Inferior parietal cortex (tissue), 1 donor: ENCODE results near the gene PFDN5.
"Not testable (repeated sequence)": the region's sequence is repeated elsewhere in the genome, so short reads cannot be mapped to it uniquely, and the experiment has no call there.

Experiments
- DNase-seq: peaks from one replicate; pipeline ENCODE4 v3.0.0-alpha.2; 2016; ENCODE audit errors: extremely low spot score

Gene PFDN5

DNA sequence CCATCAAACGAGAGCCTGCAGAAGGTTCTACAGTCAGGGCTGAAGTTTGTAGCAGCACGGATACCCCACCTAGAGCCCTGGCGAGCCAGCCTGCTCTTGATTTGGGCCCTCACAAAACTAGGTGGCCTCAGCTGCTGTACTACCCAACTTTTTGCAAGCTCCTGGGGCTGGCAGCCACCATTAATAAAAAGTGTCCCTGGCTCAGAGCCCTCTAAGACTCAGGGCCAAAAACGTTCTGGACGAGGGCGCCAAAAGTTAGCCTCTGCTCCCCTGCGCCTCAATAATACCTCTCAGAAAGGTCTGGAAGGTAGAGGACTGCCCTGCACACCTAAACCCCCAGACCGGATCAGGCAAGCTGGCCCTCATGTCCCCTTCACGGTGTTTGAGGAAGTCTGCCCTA, 8.9 kb upstream of the PFDN5 start:
- no peak for DNase-seq

DNA sequence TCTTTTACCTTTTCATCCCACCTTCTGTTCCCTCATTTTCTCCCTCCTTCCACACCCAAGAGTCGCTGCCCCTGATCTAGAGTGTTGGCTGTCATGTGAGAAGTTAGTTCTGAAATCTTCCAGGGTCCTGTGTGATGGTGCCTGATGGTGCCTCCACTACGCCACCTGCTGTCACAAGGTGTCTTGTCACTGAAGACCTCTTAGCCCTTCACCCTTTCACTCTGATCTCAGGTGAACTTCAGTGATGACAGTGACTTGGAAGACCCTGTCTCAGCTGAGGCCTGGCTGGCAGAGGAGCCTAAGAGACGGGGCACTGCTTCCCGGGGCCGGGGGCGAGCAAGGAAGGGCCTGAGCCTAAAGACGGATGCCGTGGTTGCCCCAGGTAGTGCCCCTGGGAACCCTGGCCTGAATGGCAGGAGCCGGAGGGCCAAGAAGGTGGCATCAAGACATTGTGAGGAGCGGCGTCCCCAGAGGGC, 7.6 kb upstream of the PFDN5 start:
- peak; percentile 59 for DNase-seq

DNA sequence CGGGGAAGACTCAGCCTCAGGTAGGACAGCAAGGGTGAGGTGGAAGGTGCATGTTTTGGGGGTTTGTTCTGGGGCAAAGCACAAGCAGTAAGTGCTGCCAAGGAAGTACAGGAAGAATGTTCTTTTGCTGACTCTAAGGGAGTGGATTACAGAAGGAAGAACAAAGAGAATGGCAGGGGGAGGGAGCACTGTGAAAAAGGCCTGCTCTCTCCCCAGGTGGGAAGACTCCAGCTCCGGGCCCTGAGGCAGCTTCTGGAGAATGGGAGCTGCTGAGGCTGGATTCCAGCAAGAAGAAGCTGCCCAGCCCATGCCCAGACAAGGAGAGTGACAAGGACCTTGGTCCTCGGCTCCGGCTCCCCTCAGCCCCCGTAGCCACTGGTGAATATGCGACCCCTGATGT, 7.0 kb upstream of the PFDN5 start:
- no peak for DNase-seq

- no peak for DNase-seq
Observed at GRCh38 chr12:53289891-53290290, 5.5 kb upstream of the PFDN5 start.

- DNase-seq, result no peak
Observed at GRCh38 chr12:53290661-53291060, 4.7 kb upstream of the PFDN5 start.

DNA sequence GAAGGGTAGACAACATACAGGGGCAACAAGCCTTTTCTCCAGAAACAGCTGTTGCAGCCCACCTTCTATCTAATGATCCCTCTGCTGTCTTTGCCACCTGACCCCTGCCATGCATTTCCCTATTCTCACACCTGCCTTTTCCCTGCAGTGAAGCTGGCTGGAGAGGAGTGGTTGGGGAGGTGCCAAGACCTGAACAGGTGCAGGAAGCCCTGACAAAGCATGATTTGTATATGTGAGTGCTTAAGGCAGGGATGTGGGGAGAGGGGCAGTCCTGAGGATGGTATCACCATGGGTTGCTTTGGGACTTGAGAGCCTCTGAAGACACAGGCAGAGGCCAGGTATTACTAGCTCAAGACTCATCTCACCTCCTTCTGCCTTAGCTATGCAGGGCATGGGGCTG, 2.9 kb upstream of the PFDN5 start:
- DNase-seq, result no peak

- no peak for DNase-seq
Observed at GRCh38 chr12:53295891-53296219, 513 bp downstream of the PFDN5 start.

DNA sequence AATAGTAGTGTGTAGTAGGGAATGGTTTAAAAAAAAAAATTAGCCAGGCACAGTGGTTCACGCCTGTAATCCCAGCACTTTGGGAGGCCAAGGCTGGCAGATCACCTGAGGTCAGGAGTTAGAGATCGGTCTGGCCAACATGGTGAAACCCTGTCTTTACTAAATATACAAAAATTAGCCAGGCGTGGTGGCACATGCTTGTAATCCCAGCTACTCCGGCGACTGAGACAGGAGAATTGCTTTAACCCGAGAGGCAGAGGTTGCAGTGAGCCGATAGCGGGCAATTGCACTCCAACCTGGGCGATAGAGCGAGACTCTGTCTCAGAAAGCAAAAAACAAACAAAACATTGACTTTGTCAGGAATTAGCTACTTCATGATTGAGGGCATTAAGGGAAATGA, 1.8 kb downstream of the PFDN5 start:
- not testable (repeated sequence) for DNase-seq

DNA sequence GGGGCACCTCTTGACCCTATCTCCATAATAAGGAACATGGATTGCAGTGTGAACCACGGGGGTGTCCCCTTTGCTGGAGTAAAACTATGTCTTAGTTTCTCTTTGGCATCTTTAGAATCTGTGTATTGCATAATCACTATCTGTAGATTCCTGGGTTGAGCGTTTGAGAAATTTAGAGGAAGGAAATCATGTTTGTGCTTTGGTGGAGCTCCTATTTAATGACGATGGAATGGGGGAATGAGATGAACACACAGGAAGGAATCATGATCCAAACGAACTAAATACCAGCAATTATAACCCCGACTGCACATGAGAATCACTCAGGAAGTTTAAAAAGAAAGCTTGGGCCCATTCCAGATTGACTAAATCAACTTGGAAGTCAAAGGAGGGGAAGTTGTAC, 2.8 kb downstream of the PFDN5 start:
- no peak for DNase-seq

- DNase-seq, result peak; percentile 20
Observed at GRCh38 chr12:53299101-53299453, 3.7 kb downstream of the PFDN5 start.

GRCh38 chr12:53299454-53300180, 4.3 kb downstream of the PFDN5 start, which contains the start of gene MYG1:
Gene MYG1, plus strand, starts transcription at chr12:53299695. Its CDS starts 43 bp downstream, at chr12:53299738.
- DNase-seq, result peak; percentile 90

DNA sequence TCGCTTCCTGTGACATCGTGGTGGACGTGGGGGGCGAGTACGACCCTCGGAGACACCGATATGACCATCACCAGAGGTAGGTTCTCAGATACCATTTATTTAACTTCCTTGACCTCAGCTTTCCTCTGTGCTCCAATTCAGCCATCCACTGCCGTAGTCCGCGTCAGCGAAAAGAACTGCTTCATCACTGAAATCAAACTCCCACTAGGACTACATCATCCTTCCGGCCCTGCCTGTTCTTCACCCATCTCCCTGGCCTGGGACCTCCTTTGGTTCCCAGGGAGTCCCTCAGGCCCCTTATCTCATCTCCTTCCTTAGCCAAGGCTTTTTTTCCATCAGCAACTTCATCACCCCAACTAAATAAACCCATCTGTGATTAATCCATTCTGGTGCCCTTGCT, 4.8 kb downstream of the PFDN5 start:
- DNase-seq, result no peak

- no peak for DNase-seq
Observed at GRCh38 chr12:53302903-53303302, 7.6 kb downstream of the PFDN5 start.

DNA sequence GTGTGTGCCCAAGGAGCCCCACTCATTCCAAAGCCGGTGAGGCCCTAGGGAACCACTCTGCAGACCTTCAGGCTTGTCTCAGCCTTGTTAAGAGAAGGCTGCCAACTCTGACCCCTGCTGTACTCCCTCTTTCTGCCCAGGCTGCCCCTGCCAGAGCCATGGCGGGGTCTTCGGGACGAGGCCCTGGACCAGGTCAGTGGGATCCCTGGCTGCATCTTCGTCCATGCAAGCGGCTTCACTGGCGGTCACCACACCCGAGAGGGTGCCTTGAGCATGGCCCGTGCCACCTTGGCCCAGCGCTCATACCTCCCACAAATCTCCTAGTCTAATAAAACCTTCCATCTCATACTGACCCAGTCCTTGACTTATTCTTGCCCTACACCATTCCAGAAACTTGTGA, 11.5 kb downstream of the PFDN5 start:
- DNase-seq, result no peak

GRCh38 chr12:53308276-53308675, 12.9 kb downstream of the PFDN5 start:
- no peak for DNase-seq

GRCh38 chr12:53313996-53314395, 18.7 kb downstream of the PFDN5 start:
- no peak for DNase-seq

GRCh38 chr12:53320352-53321195, 25.2 kb downstream of the PFDN5 start:
- peak; percentile 27 for DNase-seq

- peak; percentile 50 for DNase-seq
Observed at GRCh38 chr12:53324113-53324778, 28.9 kb downstream of the PFDN5 start.

DNA sequence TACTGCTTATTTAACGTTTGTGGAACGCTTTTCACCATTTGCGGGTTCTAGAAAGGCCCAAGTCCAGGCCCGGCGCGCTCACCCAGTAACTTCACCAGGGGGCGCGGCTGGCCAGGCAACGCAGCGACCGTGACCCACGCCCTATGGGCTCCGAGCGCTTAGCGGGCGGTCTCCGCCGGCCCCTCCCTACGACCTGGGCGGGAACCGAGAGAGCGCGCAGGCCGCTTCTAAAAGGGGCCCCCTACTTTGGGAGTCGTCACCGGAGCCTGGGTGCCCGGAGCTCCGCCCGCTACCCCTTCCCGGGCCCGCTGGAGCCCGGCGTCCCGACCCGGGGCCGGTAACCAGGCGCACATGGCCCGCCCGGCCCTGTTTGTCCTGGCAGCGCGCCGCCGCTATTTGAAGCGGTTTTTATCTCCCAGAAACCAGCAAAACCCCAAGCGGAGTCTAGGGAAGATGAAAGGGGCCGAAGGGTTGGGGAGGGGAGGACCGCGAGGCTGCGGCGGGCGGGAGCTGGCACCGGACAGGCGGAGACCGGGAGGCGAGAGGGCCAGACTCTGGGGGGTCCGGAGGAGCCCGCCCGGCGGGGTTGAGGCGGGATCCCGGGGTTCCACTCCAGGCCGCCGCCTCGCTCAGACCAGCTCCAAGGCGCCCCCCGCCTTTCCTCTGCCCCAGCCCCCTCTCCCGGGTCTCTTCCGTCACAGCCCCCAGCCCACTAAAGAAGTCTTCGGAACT, 29.6 kb downstream of the PFDN5 start:
- DNase-seq, result peak; percentile 89

DNA sequence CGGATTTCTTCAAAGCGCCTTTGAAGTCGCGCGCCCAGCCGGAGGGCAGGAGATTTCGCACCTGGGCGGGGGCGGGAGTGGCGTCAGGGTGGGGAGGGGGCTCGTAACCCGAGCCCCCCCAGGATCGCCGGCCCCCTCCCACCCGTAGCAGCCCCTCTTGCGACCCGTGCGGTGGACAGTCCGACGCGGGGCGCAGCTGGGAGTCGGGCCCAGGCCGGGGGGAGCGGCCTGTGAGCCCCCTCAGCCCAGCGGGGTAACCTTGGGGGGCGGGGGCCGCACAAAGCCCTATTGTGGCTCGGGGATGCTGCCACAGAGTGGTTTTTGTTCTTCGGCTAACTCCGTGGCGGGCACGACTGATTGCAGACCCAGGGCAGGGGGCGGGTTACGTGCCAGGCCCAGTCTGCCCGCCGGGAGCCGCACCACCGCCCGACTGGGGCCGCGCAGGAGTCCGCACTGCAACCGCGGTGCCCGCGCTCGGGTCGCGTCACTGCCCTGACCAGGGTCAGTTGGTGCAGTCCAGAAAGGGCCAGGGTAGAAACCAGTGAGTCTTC, 30.2 kb downstream of the PFDN5 start:
- peak; percentile 62 for DNase-seq

DNA sequence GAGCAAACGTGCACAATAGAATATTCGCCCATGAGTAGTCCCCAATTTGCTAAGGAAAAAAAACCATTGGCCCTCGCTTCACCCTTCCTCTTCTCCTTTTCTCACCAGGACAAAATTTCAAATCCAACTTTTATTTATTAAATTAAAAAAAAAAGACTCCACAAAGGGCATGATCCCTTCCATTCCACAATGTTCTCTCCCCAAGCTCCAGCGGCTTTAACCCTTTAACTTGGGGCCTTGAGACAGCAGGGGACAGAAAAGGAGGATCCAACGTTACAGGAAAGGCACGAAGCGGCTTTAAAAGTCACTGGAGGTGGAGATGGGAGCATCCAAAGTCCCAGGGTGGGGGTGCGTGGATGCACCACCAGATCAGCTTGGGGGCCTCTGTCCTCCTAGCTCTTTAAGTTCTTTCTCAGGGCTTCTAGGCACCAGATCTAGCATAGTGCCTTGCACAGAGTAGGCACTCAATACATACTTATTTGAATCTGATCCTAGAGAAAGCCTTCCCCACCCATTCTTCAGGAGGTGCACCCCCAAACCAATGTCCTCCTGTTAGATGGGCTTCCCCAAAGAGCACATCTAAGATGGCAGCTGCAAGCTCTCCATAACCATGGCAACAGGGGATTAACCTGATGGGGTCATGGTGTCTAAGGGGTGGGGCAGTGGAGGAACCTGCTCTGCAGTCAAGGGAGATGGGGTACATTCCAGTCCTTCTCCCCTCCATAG, 31.3 kb downstream of the PFDN5 start:
- DNase-seq, result no peak
